HepG2 (cell line): ENCODE data around the gene HTR4. TPM values are rescaled to one million over a fixed set of nuclear protein-coding genes. Genes with fewer than 3 reads are reported as not detected.

Experiments used
- ATAC-seq: fragments of 200-7000 bp; cut with Tn5 transposase; 3 replicates; pipeline ENCODE4 v1.9.1; 2020; ENCODE audit warnings: mild to moderate bottlenecking, moderate library complexity
- BruUV-seq: library from RNA; stranded (reverse); fragments of 400-500 nt; replicated peaks from 2 replicates; lab custom pipeline; 2021; lab: Mats Ljungman, UMichigan
- CTCF ChIA-PET: fragments of 300-600 bp; formaldehyde crosslinking; extraction: SDS; loops from one replicate; lab custom pipeline; 2021; ENCODE audit warnings: low total read pairs, inconsistent platforms, low intra/inter-chr PET ratio; lab: Yijun Ruan, JAX
- POLR2A ChIA-PET: fragments of 350-600 bp; sonication (Branson Sonifier 250); formaldehyde crosslinking; loops from one replicate; lab custom pipeline; 2020; ENCODE audit warnings: antibody characterized with exemption, inconsistent platforms; lab: Yijun Ruan, JAX
- DNase-seq: peaks from one replicate; pipeline ENCODE4 v3.0.0-alpha.2; 2015; ENCODE audit warnings: low spot score
- FAIRE-seq: peaks from 3 replicates; lab custom pipeline; 2011; peaks lifted over from hg19 to GRCh38; lab: Jason Lieb, UNC
- H2AFZ ChIP-seq: one replicate; pipeline ENCODE4 v1.6.1; 2011; ENCODE audit warnings: low read length, inconsistent platforms
- H3K27ac ChIP-seq: fragments of 300-600 bp; 3 replicates; pipeline ENCODE4 v1.8.0; 2011; ENCODE audit warnings: mixed run types, mild to moderate bottlenecking, mixed read lengths, low read length, inconsistent platforms; ENCODE audit not compliant: insufficient read depth; ENCODE audit errors: extremely low read length
- H3K27me3 ChIP-seq, 2 experiments: fragments of 200-600 bp in 1 of 2; 2 replicates in 1 of 2; 3 replicates in 1 of 2; pipeline versions ENCODE4 v1.6.0 to v1.8.0; 2011; ENCODE audit warnings: low read length in 2 of 2, mild to moderate bottlenecking in 2 of 2, moderate library complexity in 2 of 2, inconsistent platforms in 1 of 2; ENCODE audit not compliant: insufficient read depth in 2 of 2, control insufficient read depth in 1 of 2
- H3K36me3 ChIP-seq, 2 experiments: fragments of 200-600 bp in 1 of 2; replicated peaks in 1 of 2; 2 replicates in 1 of 2; 3 replicates in 1 of 2; pipeline versions ENCODE4 v1.5.1 to v1.8.0; 2011; ENCODE audit warnings: low read length in 2 of 2, inconsistent platforms in 1 of 2; ENCODE audit not compliant: insufficient read depth in 2 of 2, control insufficient read depth in 1 of 2
- H3K4me1 ChIP-seq: 2 replicates; pipeline ENCODE4 v1.5.1; 2012; ENCODE audit warnings: low read length, inconsistent platforms; ENCODE audit not compliant: insufficient read depth
- H3K4me2 ChIP-seq: 2 replicates; pipeline ENCODE4 v1.6.0; 2011; ENCODE audit warnings: low read depth, low read length, inconsistent platforms
- H3K4me3 ChIP-seq, 3 experiments: fragments of 200-600 bp in 1 of 3; sonication (generic), shearing (Covaris generic) in 1 of 3; replicated peaks in 1 of 3; 2 replicates each; pipeline ENCODE4 v1.5.1; 2011 to 2016; ENCODE audit warnings: low read length in 3 of 3, inconsistent platforms in 2 of 3, low read depth in 2 of 3, mild to moderate bottlenecking in 2 of 3, control low read depth in 1 of 3, mixed read lengths in 1 of 3; ENCODE audit not compliant: insufficient read depth in 1 of 3
- H3K79me2 ChIP-seq: one replicate; pipeline ENCODE4 v1.6.1; 2011; ENCODE audit warnings: low read length, inconsistent platforms; ENCODE audit not compliant: insufficient read depth
- H3K9ac ChIP-seq: 2 replicates; pipeline ENCODE4 v1.6.0; 2011; ENCODE audit warnings: mild to moderate bottlenecking, low read depth, low read length, inconsistent platforms; ENCODE audit not compliant: insufficient read depth
- H3K9me3 ChIP-seq: 2 replicates; pipeline ENCODE4 v1.5.1; 2012; ENCODE audit warnings: mild to moderate bottlenecking, low read length
- H4K20me1 ChIP-seq: 2 replicates; pipeline ENCODE4 v1.6.0; 2011; ENCODE audit warnings: inconsistent platforms, mild to moderate bottlenecking, low read length, moderate library complexity; ENCODE audit not compliant: insufficient read depth
- IRF2 ChIP-seq: IDR thresholded peaks from 2 replicates; pipeline ENCODE4 v1.6.1; 2018; ENCODE audit warnings: missing genetic modification reagents, missing compliant biosample characterization
- KDM5A ChIP-seq: fragments of 200-600 bp; sonication (generic); IDR thresholded peaks from 2 replicates; pipeline ENCODE4 v1.7.0; 2018; ENCODE audit warnings: antibody characterized with exemption, mild to moderate bottlenecking, low read length, borderline replicate concordance
- NCOA2 ChIP-seq: sonication (generic); formaldehyde crosslinking; IDR thresholded peaks from 2 replicates; pipeline ENCODE4 v1.8.0; 2022; ENCODE audit warnings: inconsistent platforms
- NONO ChIP-seq, 2 experiments: fragments of 450-650 bp in 1 of 2; sonication (generic) in 1 of 2; formaldehyde crosslinking in 1 of 2; IDR thresholded peaks in 1 of 2; conservative IDR thresholded peaks in 1 of 2; 2 replicates each; pipeline versions ENCODE4 v1.6.1 to v1.8.0; 2017 to 2022; ENCODE audit warnings: mild to moderate bottlenecking in 1 of 2, missing genetic modification reagents in 1 of 2, moderate library complexity in 1 of 2
- PCBP1 ChIP-seq: fragments of 200-400 bp; formaldehyde crosslinking; IDR thresholded peaks from 2 replicates; pipeline ENCODE4 v1.6.1; 2017; ENCODE audit warnings: mild to moderate bottlenecking, low read depth, low read length, borderline replicate concordance
- SOX5 ChIP-seq: IDR thresholded peaks from 2 replicates; pipeline ENCODE4 v1.6.1; 2016; ENCODE audit warnings: borderline replicate concordance
- TARDBP ChIP-seq: sonication (generic); formaldehyde crosslinking; IDR thresholded peaks from 2 replicates; pipeline ENCODE4 v1.8.0; 2022; ENCODE audit warnings: mild to moderate bottlenecking, missing genetic modification reagents
- ZFP36L1 ChIP-seq: sonication (generic); formaldehyde crosslinking; IDR thresholded peaks from 2 replicates; pipeline ENCODE4 v1.8.0; 2022; ENCODE audit warnings: mild to moderate bottlenecking, missing genetic modification reagents, moderate library complexity
- ZNF235 ChIP-seq: sonication (generic); formaldehyde crosslinking; IDR thresholded peaks from 2 replicates; pipeline ENCODE4 v1.8.1; 2023; ENCODE audit warnings: mild to moderate bottlenecking, missing genetic modification reagents, borderline replicate concordance
- ZNF678 ChIP-seq: sonication (generic); formaldehyde crosslinking; IDR thresholded peaks from 2 replicates; pipeline ENCODE4 v1.4.0; 2020; ENCODE audit warnings: mild to moderate bottlenecking, missing genetic modification reagents
- ZNF780A ChIP-seq: sonication (generic); formaldehyde crosslinking; IDR thresholded peaks from 2 replicates; pipeline ENCODE4 v1.8.0; 2022; ENCODE audit warnings: mild to moderate bottlenecking, missing genetic modification reagents, moderate library complexity
- in situ Hi-C: cut with HindIII; loops from 2 replicates; pipeline ENCODE4 v1.10.0; 2017; ENCODE audit warnings: low pct_unique_long_range_greater_than_20kb; ENCODE audit not compliant: extremely low pct_ligation_motif_present
- intact Hi-C: fragments of 100-400 bp; cut with micrococcal nuclease; formaldehyde crosslinking; loops from one replicate; pipeline ENCODE4 v1.10.0; 2022; ENCODE audit not compliant: unreplicated experiment
- polyA plus RNA-seq, 8 experiments: library from polyadenylated mRNA; depleted of rRNA in 3 of 8; stranded (reverse) in 7 of 8; unstranded in 1 of 8; fragments of >200 nt; fragmentation: Illumina TruSeq in 4 of 8; extraction: Trizol in 4 of 8; gene quantifications; 2 replicates each; pipeline versions ENCODE4 v1.2.1 to v1.2.3, GENCODE V29; 2011 to 2016; ENCODE audit warnings: low read depth in 4 of 8, missing spikeins in 1 of 8, mixed read lengths in 1 of 8; ENCODE audit not compliant: insufficient read depth in 1 of 8
- total RNA-seq, 5 experiments: library from RNA; depleted of rRNA; stranded (reverse); fragments of >200 nt; fragmentation: Illumina TruSeq; extraction: Trizol; gene quantifications; 2 replicates each; pipeline ENCODE4 v1.2.3, GENCODE V29; 2016; ENCODE audit warnings: low read depth in 1 of 5
- TF ChIP-seq, protein P1 (sequence below): sonication (generic); formaldehyde crosslinking; IDR thresholded peaks from 2 replicates; pipeline ENCODE4 v1.9.0; 2021; ENCODE audit warnings: missing genetic modification reagents, borderline replicate concordance
- TF ChIP-seq, protein P2 (sequence below): IDR thresholded peaks from 2 replicates; pipeline ENCODE4 v1.6.1; 2016; ENCODE audit warnings: mild to moderate bottlenecking

HTR4 gene
- total and polyA plus RNA-seq, 2 of the 13 experiments (the other 11 are each of a cell fraction or from before 2014, with no cell fraction given): not detected

DNA sequence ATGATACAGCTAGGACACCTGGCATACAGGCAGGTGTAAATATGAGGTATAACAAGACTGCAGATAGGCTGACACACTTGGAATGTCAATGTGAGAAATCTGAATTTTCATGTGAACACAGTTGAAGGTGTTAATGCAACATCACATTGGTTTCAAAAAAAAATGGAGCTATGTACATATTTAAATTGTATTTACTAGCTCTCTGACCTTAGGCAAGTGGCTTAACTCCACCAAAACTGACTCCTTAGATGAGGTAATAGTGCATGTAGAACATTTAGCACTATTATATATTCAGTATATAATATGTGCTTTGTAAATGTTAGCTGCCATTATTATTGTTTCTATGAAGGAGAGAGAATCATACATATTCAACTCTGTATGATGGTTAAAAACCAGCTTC, 48.0 kb downstream of the HTR4 start:
- no TSS peak for BruUV-seq
- CTCF ChIA-PET: no interaction called here

More for the DNA sequence above, 48.0 kb downstream of the HTR4 start:
- intact Hi-C loops: no loop called here
- no peak for TF ChIP-seq ZNF678
- TF ChIP-seq, protein P1, sequence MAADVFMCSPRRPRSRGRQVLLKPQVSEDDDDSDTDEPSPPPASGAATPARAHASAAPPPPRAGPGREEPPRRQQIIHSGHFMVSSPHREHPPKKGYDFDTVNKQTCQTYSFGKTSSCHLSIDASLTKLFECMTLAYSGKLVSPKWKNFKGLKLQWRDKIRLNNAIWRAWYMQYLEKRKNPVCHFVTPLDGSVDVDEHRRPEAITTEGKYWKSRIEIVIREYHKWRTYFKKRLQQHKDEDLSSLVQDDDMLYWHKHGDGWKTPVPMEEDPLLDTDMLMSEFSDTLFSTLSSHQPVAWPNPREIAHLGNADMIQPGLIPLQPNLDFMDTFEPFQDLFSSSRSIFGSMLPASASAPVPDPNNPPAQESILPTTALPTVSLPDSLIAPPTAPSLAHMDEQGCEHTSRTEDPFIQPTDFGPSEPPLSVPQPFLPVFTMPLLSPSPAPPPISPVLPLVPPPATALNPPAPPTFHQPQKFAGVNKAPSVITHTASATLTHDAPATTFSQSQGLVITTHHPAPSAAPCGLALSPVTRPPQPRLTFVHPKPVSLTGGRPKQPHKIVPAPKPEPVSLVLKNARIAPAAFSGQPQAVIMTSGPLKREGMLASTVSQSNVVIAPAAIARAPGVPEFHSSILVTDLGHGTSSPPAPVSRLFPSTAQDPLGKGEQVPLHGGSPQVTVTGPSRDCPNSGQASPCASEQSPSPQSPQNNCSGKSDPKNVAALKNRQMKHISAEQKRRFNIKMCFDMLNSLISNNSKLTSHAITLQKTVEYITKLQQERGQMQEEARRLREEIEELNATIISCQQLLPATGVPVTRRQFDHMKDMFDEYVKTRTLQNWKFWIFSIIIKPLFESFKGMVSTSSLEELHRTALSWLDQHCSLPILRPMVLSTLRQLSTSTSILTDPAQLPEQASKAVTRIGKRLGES (CRISPR knock-in tag): no peak
- no peak for TF ChIP-seq TARDBP
- no peak for TF ChIP-seq ZFP36L1
- TF ChIP-seq ZNF780A: no peak
- TF ChIP-seq PCBP1: no peak
- no peak for TF ChIP-seq NCOA2 (CRISPR knock-in tag)
- no peak for TF ChIP-seq KDM5A
- no peak for TF ChIP-seq SOX5 (CRISPR knock-in tag)
- no peak for TF ChIP-seq IRF2 (CRISPR knock-in tag)
- TF ChIP-seq ZNF235 (CRISPR knock-in tag): no peak
- TF ChIP-seq, protein P2, sequence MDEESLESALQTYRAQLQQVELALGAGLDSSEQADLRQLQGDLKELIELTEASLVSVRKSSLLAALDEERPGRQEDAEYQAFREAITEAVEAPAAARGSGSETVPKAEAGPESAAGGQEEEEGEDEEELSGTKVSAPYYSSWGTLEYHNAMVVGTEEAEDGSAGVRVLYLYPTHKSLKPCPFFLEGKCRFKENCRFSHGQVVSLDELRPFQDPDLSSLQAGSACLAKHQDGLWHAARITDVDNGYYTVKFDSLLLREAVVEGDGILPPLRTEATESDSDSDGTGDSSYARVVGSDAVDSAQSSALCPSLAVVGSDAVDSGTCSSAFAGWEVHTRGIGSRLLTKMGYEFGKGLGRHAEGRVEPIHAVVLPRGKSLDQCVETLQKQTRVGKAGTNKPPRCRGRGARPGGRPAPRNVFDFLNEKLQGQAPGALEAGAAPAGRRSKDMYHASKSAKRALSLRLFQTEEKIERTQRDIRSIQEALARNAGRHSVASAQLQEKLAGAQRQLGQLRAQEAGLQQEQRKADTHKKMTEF (CRISPR knock-in tag): no peak
- no peak for TF ChIP-seq NONO (IDR thresholded peaks at IDR 0.05)
- no peak for TF ChIP-seq NONO (CRISPR knock-in tag; conservative IDR thresholded peaks at IDR 0.05)
- Histone ChIP-seq H3K27ac (no peak overlapping the region), H3K4me3 (no peak overlapping the region), H4K20me1 (no peaks in the 10 kb centered on the region), H3K79me2 (no peaks in the 10 kb centered on the region), H3K36me3 (no peaks in the 10 kb centered on the region), H3K9me3 (no peaks in the 10 kb centered on the region), H3K4me2 (no peak overlapping the region), H2AFZ (no peak overlapping the region), H3K27me3 (no peaks in the 10 kb centered on the region; a peak in 1 of 5 replicates), H3K4me1 (no peaks in the 10 kb centered on the region), H3K9ac (no peak overlapping the region)
- DNase-seq (no peak), FAIRE-seq (no peak), ATAC-seq (no peak)
- in situ Hi-C loops: no loop called here
- POLR2A ChIA-PET: no interaction called here
